Measurements from ENCODE around the gene ADAMTS2.

DNA sequence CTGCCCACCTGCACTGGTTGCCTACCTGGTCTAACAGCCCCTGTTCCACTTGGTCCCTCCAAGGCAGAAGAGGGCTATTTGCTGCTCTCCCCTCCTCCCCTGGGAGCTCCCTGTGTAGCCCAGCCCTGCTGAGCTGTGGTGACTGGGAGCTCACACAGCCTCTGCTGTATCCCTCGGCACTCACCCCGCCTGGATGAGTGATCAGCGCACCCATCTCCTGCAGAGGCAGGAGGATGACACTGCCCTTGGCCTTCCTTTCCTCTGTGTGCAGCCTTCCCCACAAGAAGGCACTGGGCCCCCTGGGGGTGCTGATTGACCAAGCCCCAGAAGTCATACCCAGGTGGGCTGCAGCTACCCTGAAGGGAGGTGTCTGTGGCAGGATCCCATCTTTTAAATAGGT lies 134.2 kb downstream of the ADAMTS2 start:
- TF ChIP-seq, protein P1, sequence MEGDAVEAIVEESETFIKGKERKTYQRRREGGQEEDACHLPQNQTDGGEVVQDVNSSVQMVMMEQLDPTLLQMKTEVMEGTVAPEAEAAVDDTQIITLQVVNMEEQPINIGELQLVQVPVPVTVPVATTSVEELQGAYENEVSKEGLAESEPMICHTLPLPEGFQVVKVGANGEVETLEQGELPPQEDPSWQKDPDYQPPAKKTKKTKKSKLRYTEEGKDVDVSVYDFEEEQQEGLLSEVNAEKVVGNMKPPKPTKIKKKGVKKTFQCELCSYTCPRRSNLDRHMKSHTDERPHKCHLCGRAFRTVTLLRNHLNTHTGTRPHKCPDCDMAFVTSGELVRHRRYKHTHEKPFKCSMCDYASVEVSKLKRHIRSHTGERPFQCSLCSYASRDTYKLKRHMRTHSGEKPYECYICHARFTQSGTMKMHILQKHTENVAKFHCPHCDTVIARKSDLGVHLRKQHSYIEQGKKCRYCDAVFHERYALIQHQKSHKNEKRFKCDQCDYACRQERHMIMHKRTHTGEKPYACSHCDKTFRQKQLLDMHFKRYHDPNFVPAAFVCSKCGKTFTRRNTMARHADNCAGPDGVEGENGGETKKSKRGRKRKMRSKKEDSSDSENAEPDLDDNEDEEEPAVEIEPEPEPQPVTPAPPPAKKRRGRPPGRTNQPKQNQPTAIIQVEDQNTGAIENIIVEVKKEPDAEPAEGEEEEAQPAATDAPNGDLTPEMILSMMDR (IDR thresholded peaks at IDR 0.05; ENCODE audit: low read length): no peak
- TF ChIP-seq EZH2 (IDR thresholded peaks at IDR 0.05; ENCODE audit: borderline replicate concordance, low read length): no peak

All from OCI-LY1 (cell line).